Body of pancreas (tissue), 4 donors: Measurements from ENCODE around the gene TMEM170A.

Experiments used
- POLR2A ChIP-seq, 3 donors: fragments of 450-650 bp; IDR thresholded peaks; one replicate each; pipeline ENCODE4 v1.6.1; 2016; ENCODE audit warnings: antibody characterized with exemption in 3 of 3, mild to moderate bottlenecking in 2 of 3
- TF ChIP-seq, protein P1 (sequence below), 7 experiments: fragments of 450-650 bp in 4 of 7; fragments of 200-600 bp in 3 of 7; sonication (generic) in 3 of 7; IDR thresholded peaks; one replicate each; pipeline ENCODE4 v1.5.1; 2016 to 2019; ENCODE audit warnings: antibody characterized with exemption in 7 of 7

DNA sequence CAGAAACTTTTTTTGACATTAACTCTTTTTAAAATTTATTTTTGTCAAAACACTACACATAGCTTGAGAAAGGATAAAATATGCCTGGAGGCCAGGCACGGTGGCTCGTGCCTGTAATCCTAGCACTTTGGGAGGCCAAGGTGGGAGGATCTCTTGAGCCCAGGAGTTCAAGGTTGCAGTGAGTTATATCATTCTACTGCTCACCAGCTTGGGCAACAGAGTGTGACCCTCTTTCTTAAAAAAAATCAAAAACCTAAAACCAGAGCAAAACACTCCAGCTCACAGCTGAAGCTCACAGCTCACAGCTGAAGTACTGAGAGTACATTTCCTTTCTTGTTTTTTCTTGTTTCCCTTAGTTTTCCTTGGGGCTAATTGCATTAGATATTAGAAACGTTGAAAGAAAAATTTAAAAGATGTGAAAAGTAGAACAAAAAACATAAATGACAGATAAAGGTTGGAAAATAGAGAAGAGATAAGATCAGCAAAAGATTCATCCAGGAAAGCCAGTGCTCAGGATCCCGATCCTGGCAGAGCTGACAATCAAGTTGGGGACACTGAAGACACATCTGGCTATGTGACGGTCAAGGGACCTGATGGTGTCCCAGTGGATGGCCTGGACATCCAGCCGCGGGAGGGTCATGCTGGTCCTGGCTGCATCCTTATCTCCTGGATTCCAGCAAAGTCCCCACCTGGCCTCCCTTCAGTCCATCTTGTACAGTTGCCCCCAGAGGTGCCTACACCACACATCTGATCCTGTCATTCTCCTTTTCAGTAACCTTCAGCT, 20.9 kb upstream of the TMEM170A start:
- TF ChIP-seq, protein P1, sequence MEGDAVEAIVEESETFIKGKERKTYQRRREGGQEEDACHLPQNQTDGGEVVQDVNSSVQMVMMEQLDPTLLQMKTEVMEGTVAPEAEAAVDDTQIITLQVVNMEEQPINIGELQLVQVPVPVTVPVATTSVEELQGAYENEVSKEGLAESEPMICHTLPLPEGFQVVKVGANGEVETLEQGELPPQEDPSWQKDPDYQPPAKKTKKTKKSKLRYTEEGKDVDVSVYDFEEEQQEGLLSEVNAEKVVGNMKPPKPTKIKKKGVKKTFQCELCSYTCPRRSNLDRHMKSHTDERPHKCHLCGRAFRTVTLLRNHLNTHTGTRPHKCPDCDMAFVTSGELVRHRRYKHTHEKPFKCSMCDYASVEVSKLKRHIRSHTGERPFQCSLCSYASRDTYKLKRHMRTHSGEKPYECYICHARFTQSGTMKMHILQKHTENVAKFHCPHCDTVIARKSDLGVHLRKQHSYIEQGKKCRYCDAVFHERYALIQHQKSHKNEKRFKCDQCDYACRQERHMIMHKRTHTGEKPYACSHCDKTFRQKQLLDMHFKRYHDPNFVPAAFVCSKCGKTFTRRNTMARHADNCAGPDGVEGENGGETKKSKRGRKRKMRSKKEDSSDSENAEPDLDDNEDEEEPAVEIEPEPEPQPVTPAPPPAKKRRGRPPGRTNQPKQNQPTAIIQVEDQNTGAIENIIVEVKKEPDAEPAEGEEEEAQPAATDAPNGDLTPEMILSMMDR (IDR thresholded peaks at IDR 0.05): no peak
- TF ChIP-seq POLR2A (IDR thresholded peaks at IDR 0.05): no peak
